NCI-H69 (cell line): ENCODE results near the gene SLCO1B3.
"Not testable (repeated sequence)": the region's sequence is repeated elsewhere in the genome, so short reads cannot be mapped to it uniquely, and the experiment has no call there.

ENCODE experiments used
- DNase-seq: peaks from one replicate; lab custom pipeline; 2025; lab: John Stamatoyannopoulos, UW

Gene SLCO1B3, protein sequence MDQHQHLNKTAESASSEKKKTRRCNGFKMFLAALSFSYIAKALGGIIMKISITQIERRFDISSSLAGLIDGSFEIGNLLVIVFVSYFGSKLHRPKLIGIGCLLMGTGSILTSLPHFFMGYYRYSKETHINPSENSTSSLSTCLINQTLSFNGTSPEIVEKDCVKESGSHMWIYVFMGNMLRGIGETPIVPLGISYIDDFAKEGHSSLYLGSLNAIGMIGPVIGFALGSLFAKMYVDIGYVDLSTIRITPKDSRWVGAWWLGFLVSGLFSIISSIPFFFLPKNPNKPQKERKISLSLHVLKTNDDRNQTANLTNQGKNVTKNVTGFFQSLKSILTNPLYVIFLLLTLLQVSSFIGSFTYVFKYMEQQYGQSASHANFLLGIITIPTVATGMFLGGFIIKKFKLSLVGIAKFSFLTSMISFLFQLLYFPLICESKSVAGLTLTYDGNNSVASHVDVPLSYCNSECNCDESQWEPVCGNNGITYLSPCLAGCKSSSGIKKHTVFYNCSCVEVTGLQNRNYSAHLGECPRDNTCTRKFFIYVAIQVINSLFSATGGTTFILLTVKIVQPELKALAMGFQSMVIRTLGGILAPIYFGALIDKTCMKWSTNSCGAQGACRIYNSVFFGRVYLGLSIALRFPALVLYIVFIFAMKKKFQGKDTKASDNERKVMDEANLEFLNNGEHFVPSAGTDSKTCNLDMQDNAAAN

DNA sequence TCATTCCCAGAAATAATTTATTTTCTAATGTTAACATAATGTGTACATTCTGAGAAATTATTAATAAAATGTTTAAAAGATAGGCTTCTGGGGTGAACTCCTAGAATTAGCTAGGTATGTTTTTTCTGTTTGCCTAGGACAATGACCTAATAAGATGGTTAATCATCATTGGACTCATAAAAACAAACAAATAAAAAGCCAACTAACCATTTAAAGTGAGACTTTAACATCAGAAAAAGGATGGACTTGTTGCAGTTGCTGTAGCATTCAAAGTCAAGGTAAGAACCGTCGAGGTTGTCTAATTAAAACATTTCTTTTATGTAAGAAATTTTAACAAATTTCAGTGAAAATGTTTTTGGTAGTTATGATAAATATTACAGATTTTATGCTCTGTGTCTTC lies at the start of gene SLCO1B3:
SLCO1B3 (plus strand) TSS at position 219 of the 400 bp plus-strand sequence. CDS start 5,034 bp downstream, outside the sequence.
- DNase-seq: no peak

DNA sequence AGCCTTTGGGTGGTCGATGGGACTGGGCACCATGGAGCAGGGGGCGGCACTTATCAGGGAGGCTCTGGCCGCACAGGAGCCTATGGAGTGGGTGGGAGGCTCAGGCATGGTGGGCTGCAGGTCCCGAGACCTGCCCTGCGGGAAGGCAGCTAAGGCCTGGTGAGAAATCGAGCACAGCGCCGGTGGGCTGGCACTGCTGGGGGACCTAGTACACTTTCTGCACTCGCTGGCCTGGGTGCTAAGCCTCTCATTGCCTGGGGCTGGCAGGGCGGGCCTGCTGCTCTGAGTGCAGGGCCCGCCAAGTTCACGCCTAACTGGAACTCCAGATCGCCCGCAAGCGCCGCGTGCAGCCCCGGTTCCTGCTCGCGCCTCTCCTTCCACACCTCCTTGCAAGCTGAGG lies 33.1 kb upstream of the SLCO1B3 start:
- no peak for DNase-seq

DNA sequence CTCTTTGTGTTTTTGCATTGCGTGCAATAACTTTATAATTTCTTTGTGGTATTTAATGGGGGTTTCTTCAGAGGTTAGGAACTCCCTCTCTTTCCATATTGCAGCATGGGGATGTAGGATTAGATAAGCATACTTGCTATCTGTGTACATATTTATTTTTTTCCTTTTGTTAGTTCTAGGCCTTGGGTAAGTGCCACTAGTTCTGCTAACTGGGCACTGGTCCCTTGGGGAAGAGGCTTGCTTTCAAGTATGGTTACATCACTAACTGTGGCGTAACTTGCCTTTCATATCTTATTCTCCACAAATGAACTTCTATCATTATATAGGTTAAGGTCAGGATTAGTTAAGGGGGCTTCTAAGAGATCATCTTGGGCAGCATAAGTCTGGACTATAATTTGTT lies 31.5 kb upstream of the SLCO1B3 start:
- DNase-seq: no peak

DNA sequence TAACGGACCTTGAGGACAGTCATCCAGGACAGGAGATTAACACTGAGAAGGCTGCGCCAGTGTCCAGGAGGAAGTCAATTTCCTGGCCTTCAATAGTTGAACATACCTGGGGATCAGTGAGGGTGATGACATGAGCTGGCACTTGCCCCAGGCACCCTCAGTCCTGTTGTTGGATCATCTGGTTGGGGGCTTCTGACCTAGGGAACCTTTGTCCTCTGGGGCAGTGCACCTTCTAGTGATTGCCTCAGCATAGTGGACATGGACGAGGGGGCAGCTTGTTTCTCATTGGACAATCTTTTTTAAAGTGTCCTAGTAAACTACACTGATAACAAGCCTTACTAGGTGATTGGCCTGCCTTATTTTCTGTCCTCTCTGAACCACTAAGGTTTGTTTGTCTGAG lies 30.5 kb upstream of the SLCO1B3 start:
- DNase-seq: not testable (repeated sequence)

DNA sequence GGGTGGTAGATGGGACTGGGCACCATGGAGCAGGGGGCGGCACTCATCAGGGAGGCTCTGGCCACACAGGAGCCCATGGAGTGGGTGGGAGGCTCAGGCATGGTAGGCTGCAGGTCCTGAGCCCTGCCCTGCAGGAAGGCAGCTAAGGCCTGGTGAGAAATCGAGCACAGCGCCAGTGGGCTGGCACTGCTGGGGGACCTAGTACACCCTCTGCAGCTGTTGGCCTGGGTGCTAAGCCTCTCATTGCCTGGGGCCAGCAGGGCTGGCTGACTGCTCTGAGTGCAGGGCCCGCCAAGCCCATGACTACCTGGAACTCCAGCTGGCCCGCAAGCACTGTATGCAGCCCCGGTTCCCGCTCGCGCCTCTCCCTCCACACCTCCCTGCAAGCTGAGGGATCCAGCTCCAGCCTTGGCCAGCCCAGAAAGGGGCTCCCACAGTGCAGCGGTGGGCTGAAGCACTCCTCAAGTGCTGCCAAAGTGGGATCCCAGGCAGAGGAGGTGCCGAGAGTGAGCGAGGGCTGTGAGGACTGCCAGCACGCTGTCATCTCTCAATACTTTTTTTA lies 26.6 kb upstream of the SLCO1B3 start:
- DNase-seq: not testable (repeated sequence)

DNA sequence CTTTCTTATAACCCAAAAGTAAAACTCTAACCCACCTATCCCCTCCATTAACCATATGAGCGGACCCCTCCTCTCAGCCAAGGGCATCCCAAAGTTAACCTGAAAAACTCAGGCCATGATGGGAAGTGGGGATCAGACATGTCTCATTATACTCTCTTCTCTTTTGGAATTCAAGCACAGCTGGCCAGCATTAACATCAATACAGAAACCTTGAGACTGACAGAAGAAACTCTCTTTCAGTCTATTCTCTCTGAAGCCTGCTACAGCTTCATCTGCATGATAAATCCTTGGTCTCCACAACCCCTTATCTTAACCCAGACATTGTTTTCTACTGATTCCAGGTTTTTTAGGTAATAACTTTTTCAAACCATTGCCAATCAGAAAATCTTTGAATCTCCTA lies 17.5 kb upstream of the SLCO1B3 start:
- DNase-seq: no peak

DNA sequence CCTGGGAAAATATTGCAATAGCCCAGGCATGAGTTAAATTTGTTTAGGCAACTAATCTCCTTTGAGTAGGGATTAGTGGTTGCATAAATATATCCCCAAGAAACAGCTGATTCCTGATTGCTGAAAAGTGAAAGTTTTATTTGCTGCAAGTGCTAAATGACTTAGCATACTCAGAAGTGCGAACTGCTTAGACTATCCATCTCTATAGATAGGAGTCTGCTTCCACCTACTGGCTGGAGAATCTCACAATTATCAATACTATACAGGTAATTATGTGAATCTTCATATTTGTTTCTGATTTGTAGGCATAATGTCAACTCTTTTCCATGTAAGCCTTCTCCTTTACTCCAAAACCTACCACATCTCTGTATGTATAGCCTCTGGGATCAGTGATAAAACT lies 12.0 kb upstream of the SLCO1B3 start:
- DNase-seq: peak; percentile 40

DNA sequence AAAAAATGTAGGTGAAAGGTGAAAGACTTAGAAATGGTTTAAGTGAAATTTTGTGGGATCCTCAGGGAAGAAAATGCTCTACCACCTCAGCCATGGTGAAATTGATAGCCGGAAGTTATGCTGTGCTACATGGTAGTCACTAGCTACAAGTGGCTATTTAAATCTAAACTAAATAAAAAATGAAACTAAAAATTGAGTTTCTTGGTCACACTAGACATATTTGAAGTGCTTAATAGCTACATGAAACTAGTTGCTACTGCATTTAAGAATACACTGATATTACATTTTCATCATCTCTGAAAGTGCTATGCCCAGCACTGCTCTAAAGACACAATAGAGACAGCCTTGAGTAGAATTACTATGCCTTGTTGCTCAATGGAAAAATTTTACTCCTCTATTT lies 10.3 kb upstream of the SLCO1B3 start:
- no peak for DNase-seq

DNA sequence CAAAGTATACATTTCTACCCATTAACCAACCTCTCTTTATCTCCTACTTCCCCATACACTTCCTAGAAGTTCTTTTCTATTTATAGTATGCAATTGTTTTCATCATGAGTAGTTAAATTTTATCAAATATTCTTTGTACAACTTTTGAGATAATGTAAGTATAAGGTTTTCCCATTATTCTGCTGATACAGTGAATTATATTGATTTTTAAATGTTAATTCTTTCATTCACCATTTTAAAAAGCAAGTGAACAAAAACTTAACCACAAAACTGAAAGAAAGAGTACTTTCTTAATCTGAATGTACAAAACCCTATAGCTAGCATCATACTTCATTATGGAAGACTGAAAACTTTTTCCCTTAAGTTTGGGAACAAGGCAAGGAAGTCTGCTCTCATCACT lies 9.5 kb upstream of the SLCO1B3 start:
- no peak for DNase-seq

DNA sequence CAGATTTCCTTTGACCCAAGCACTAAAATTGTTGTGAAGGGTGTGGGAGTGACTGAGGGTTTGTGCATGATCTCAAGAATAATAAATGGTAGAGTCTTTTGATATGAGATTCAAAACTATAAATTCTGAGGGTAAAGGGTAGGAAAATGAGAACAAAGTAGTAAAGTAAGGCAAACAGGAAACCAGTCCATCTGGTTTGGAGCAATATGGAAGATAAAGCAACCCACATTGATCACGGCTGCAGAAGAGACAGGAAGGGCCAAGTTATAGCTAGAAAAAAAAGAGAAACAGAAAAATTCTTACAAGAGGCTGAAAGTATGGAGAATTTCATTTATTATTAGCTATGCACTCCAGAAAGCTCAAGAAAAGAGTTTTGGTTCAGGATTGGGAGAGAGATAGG lies 4.6 kb upstream of the SLCO1B3 start:
- no peak for DNase-seq

DNA sequence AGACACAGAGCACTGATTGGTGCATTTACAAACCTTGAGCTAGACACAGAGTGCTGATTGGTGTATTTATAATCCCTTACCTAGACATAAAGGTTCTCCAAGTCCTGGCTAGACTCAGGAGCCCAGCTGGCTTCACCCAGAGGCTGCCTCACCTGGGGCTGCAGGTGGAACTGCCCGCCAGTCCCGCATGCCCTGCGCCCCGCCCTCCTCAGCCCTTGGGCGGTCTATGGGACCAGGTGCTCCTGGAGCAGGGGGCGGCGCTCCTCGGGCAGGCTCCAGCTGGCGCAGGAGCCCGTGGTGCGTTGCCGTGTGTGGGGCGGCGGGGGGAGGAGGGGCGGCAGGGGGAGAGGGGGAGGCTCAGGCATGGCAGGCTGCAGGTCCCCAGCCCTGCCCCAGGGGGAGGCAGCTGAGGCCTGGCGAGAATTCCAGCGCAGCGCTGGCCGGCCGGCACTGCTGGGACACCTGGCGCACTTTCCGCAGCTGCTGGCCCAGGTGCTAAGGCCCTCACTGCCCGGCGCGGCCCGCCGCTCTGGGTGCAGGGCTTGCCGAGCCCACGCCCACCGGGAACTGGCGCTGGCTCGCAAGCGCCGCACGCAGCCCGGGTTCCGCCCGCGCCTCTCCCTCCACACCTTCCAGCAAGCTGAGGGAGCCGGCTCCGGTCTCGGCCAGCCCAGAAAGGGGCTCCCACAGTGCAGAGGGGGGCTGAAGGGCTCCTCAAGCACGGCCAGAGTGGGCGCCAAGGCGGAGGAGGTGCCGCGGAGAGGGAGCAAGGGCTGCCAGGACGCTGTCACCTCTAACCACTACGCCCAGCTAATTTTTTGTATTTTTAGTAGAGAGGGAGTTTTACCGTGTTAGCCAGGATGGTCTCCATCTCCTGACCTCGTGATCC lies 3.1 kb upstream of the SLCO1B3 start:
- DNase-seq: peak; percentile 81

DNA sequence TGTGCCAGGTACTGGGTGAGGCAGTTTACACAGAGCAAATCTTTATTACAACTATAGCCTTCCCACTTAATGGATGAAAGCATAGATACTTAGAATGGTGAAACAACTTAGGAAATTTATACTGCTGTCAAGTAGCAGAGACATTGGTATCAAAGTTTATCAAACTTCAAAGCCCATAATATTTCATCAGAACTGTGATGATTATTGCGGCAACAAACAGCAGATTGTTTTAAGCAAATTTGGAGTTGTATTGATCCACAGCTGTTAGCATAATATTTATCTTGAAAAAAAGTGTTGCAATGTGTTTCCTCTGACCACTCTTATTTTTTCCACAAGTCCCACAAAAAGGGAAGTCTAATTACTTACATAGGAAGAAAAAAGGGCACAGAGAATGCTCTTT lies 2.0 kb upstream of the SLCO1B3 start:
- no peak for DNase-seq

DNA sequence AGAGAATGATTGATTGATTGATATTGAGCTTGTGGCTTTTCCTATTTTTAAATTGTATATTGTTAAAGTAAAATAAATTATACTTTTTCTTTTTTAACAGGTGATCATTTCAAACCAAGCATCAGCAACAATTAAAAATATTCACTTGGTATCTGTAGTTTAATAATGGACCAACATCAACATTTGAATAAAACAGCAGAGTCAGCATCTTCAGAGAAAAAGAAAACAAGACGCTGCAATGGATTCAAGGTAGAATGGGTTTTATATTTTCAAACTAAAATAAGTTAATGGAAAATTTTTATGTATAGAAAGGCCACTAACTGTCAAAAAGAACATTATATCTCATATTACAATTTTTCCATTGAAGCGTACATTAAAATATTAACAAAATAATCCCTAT lies 5.1 kb downstream of the SLCO1B3 start:
- DNase-seq: no peak

DNA sequence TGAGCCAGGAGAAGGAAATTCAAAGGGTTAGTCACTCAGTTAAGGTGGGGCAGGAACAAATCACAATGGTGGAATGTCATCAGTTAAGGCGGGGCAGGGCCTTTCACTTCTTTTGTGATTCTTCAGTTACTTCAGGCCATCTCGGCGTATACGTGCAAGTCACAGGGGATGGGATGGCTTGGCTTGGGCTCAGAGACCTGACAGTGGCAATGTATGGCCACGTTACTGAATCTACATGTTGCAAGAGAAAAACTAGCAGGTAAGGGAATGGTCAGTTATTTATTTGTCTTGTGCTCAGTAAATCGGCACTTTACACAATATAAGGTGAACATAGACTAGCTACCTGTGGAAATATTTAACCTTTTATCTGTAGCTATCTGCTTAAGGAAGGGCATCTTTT lies 11.9 kb downstream of the SLCO1B3 start:
- no peak for DNase-seq

DNA sequence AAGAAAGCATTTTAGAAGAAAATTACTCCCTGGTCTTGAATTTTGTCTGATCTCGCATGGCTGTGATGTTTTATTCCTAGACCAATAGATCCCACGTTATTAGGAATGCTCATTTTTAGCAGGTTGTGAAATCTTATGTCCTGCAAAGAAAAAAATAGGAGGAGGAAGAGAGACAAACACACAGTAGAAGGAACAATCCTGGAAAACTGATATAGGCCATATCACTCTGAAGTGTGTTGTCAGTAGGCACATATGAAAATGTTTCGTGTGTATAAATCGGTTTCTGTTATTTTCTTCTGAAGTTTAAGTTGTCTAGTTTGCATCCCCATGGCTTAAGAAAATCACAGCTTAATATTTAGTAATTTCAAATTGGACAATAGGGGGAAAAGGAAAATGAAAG lies 12.4 kb downstream of the SLCO1B3 start:
- no peak for DNase-seq

DNA sequence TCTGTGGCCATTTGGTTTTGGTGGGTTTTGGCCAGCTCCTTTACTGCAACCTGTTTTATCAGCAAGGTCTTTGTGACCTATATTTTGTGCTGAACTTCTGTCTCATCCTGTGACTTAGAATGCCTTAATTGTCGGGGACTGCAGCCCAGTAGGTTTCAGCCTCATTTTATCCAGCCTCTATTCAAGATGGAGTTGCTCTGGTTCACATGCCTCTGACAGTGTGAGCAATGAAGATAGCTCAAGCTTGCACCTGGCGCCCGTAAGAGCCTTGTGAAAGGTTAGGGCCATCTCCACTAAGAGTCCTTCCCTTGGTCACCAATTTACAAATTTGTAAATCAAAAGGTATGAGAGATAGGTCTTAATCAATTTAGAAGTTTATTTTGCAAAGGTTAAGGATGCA lies 19.4 kb downstream of the SLCO1B3 start:
- DNase-seq: no peak

DNA sequence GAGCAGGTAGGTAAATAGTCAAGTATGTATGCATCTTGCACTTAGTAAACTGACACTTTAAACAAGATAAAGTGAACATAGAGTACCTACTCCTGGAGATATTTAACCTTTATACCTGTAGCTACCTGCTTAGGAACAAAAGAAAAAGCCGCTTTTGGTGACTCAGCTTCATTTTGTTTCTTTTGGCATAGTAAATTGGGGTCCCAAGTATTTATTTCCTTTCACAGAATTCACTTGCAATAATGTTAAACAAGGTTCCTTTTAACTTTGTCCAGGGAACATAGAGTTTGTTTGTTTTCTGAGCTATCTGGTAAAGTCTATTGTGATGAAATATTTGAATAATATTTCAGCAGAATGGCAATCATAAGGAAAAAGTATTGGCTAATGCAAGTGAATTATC lies 20.0 kb downstream of the SLCO1B3 start:
- DNase-seq: no peak

DNA sequence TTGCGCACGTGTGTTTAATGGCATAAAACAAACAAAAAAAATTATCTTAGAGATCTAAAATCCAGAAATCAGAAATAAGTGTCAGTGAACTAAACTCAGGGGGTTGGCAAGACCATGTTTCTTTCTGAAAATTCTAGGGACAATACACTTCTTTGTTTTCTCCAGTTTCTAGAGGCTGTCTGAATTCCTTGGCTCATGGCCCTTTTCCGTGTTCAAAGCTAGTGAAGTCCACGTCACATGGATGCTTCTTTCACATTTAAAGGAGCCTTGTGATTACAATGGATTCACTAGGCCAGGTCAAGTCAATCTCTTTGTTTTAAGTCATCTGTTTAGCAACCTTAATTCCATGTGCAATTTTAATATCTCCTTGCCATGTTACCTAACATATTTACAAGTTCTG lies 22.4 kb downstream of the SLCO1B3 start:
- DNase-seq: no peak

DNA sequence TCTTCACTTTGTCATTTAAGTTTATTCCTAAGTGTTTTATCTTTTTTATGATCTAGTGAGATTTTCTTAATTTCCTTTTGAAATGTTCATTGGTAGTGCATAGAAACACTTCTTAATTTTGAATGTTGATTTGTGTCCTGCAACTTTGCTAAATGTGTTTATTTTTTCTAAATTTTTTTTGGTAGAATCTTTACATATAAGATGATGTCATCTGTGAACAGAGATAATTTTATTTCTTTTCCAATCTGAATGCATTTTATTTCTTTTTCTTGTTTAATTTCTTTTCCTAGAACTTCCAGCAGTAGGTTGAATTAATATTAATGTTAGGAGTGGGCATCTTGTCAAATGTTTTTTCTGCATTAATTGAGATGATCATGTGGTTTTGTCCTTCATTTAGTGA lies 42.1 kb downstream of the SLCO1B3 start:
- DNase-seq: no peak

DNA sequence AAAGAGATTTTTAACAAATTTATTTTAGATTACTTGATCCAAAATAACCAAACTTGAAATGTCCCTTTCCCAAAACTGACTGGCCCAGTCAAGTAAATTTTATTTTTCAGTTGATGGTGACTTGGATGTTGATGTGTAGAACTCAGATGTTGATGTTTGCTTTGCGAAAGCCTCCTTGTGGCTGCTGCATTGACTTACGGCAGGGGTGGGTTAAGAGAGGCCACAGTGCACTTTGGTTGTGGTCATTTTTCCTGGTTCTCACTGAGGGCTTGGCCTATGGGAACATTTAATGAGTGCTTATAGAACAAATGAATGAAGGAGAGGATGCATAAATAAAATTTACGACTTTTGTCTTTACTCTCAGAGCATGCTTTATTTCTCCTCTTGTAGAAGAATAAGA lies 52.6 kb downstream of the SLCO1B3 start:
- no peak for DNase-seq

DNA sequence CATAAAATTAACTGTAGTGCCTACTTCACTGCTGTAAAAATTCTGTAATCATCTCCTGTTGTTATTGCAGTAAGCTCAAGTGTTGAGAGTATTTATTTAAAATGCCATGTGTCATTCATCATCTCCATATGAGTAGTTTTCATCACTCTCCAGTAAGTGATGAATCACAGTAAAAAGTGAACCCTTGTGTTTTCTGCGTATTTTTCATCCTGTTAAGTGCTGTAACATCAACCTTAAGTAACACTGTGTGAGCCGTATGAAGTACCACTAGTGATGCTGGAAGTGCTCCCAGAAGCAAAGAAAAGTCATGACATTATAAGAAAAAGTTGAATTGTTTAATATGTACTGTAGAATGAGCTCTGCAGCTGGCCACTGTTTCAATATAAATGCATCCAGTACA lies 55.4 kb downstream of the SLCO1B3 start:
- DNase-seq: no peak

DNA sequence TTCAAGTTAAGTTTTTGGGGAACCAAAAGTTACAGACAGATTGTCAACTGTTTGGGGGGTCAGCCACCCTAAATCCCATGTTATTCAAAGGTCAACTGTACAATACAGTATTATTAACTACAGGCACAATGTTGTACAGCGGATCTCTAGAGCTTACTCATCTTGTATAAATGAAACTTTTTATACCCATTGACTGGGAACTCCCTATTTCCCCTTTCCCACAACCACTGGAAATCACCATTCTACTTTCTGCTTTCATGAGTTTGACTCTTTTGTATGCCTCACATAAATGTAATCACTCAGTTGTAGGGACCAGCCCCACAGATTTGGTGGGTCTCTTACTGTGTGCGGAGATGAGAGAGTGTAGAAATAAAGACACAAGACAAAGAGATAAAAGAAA lies 57.8 kb downstream of the SLCO1B3 start:
- DNase-seq: no peak
